Upper lobe of left lung (tissue), 6 donors: ENCODE measurements around the gene SNAPIN. TPM values are rescaled to one million over a fixed set of nuclear protein-coding genes. Genes with fewer than 3 reads are reported as not detected.

ENCODE experiments used
- ATAC-seq, 2 donors: fragments of 200-7000 bp; cut with Tn5 transposase; one replicate each; pipeline ENCODE4 v1.9.1; 2022; ENCODE audit warnings: mild to moderate bottlenecking in 2 of 2, moderate library complexity in 2 of 2; ENCODE audit not compliant: low FRiP score in 2 of 2
- DNase-seq, 2 donors: peaks; one replicate each; pipeline ENCODE4 v3.0.0-alpha.2; 2019 to 2020
- H3K27ac ChIP-seq, 4 donors: fragments of 200-600 bp; sonication (generic); one replicate each; pipeline ENCODE4 v1.5.1; 2016 to 2019
- H3K27me3 ChIP-seq, 4 donors: fragments of 200-600 bp; sonication (generic); one replicate each; pipeline ENCODE4 v1.5.1; 2017 to 2019
- H3K36me3 ChIP-seq, 4 donors: fragments of 200-600 bp; sonication (generic); one replicate each; pipeline ENCODE4 v1.5.1; 2016 to 2019
- H3K4me1 ChIP-seq, 4 donors: fragments of 200-600 bp; sonication (generic); one replicate each; pipeline ENCODE4 v1.5.1; 2018 to 2019
- H3K4me3 ChIP-seq, 4 donors: fragments of 200-600 bp; sonication (generic); one replicate each; pipeline ENCODE4 v1.5.1; 2017 to 2019; ENCODE audit warnings: mild to moderate bottlenecking in 2 of 4, moderate library complexity in 1 of 4
- H3K9me3 ChIP-seq, 4 donors: fragments of 200-600 bp; sonication (generic); one replicate each; pipeline ENCODE4 v1.5.1; 2018 to 2019
- CTCF ChIP-seq, 6 experiments: fragments of 450-650 bp in 4 of 6; fragments of 200-600 bp in 2 of 6; sonication (generic) in 2 of 6; IDR thresholded peaks; one replicate each; pipeline ENCODE4 v1.5.1; 2016 to 2019; ENCODE audit warnings: antibody characterized with exemption in 6 of 6
- EP300 ChIP-seq, 4 donors: sonication (generic); formaldehyde crosslinking; IDR thresholded peaks; one replicate each; pipeline ENCODE4 v1.5.1; 2017; ENCODE audit warnings: antibody characterized with exemption in 4 of 4, control low read depth in 2 of 4
- POLR2A ChIP-seq, 4 donors: fragments of 450-650 bp; IDR thresholded peaks; one replicate each; pipeline ENCODE4 v1.5.1; 2016 to 2017; ENCODE audit warnings: antibody characterized with exemption in 4 of 4, mild to moderate bottlenecking in 2 of 4
- POLR2AphosphoS5 ChIP-seq, 2 donors: sonication (generic); formaldehyde crosslinking; IDR thresholded peaks; one replicate each; pipeline ENCODE4 v1.5.1; 2017; ENCODE audit warnings: antibody characterized with exemption in 2 of 2
- WGBS, 2 donors: methylation state at CpG; one replicate each; pipeline ENCODE4 v1.1.5; 2017 to 2018; 5-methylcytosine and 5-hydroxymethylcytosine counted together
- total RNA-seq, 6 donors: library from RNA; depleted of rRNA in 4 of 6; stranded (reverse); fragments of >200 nt in 4 of 6; gene quantifications; one replicate each; pipeline versions ENCODE4 v1.1.0 to v1.2.1, GENCODE V29; 2016 to 2021
- donor health status: DM: no; HTN: no; CAD: no; lungs with moderate emphysema.
- donor health status: DM: no; HTN: yes; CAD: no; lungs with severe emphysema.

Gene SNAPIN
- total RNA-seq, 6 donors from 2014 or later, result 13.5 to 44.4 (median 35.2) TPM

GRCh38 chr1:153688276-153688675, 29.8 kb downstream of the SNAPIN start:
- Histone ChIP-seq H3K9me3 (no peaks in the 10 kb centered on the region), H3K27me3 (no peaks in the 10 kb centered on the region), H3K4me3 (no peak overlapping the region), H3K36me3 (peaks cover 0 to 63% (median 33%) of the 10 kb centered on the region in 4 donors), H3K27ac (peak overlapping the region in 2 of 4 donors; percentile 22 to 66), H3K4me1 (no peaks in the 10 kb centered on the region)
- WGBS, 2 donors, result 75 to 76% methylated on average over 7 of the region's 7 CpGs
- TF ChIP-seq POLR2AphosphoS5 (IDR thresholded peaks at IDR 0.05) (no peak), POLR2A (IDR thresholded peaks at IDR 0.05) (no peak)
- ATAC-seq, result no peak
- DNase-seq, result no peak

- TF ChIP-seq POLR2A (IDR thresholded peaks at IDR 0.05) (no peak), EP300 (IDR thresholded peaks at IDR 0.05) (no peak), POLR2AphosphoS5 (IDR thresholded peaks at IDR 0.05) (no peak), CTCF (IDR thresholded peaks at IDR 0.05) (no peak)
- Histone ChIP-seq H3K27me3 (no peaks in the 10 kb centered on the region), H3K9me3 (no peaks in the 10 kb centered on the region), H3K4me3 (no peak overlapping the region), H3K4me1 (no peaks in the 10 kb centered on the region), H3K36me3 (peaks cover 0 to 59% (median 31%) of the 10 kb centered on the region in 4 donors), H3K27ac (peak overlapping the region in 1 of 4 donors; percentile 66)
- DNase-seq (no peak), ATAC-seq (no peak)
- WGBS, 2 donors, result 90 to 91% methylated on average over 5 to 18 of the region's 18 CpGs
Measured at GRCh38 chr1:153688736-153689328, 30.3 kb downstream of the SNAPIN start.

- no peak for ATAC-seq
- DNase-seq, result no peak
- Histone ChIP-seq H3K27me3 (no peaks in the 10 kb centered on the region), H3K4me3 (no peak overlapping the region), H3K36me3 (peaks cover 0 to 27% (median 18%) of the 10 kb centered on the region in 4 donors), H3K9me3 (no peaks in the 10 kb centered on the region), H3K4me1 (peaks cover 4 to 16% (median 13%) of the 10 kb centered on the region in 4 donors), H3K27ac (no peak overlapping the region)
- 81% methylated on average over 4 of the region's 4 CpGs; no CpG with 5 or more reads in 1 of the 2 donors for WGBS, 2 donors
- TF ChIP-seq CTCF (IDR thresholded peaks at IDR 0.05) (no peak), POLR2AphosphoS5 (IDR thresholded peaks at IDR 0.05) (no peak), POLR2A (IDR thresholded peaks at IDR 0.05) (no peak), EP300 (IDR thresholded peaks at IDR 0.05) (no peak)
Measured at GRCh38 chr1:153693466-153693865, 35.0 kb downstream of the SNAPIN start.

- Histone ChIP-seq H3K4me1 (peaks cover 15 to 27% (median 22%) of the 10 kb centered on the region in 4 donors), H3K9me3 (no peaks in the 10 kb centered on the region), H3K36me3 (peaks cover 0 to 8% (median 3%) of the 10 kb centered on the region in 4 donors), H3K4me3 (no peak overlapping the region), H3K27me3 (no peaks in the 10 kb centered on the region), H3K27ac (peak overlapping the region; percentile 87 to 90 (median 88))
- ATAC-seq (no peak), DNase-seq (no peak)
- WGBS, 2 donors, result 87 to 88% methylated on average over 8 of the region's 8 CpGs
- TF ChIP-seq POLR2A (IDR thresholded peaks at IDR 0.05), result no peak
- TF ChIP-seq POLR2AphosphoS5 (IDR thresholded peaks at IDR 0.05), result no peak
- no peak for TF ChIP-seq CTCF (IDR thresholded peaks at IDR 0.05)
- no peak for TF ChIP-seq EP300 (IDR thresholded peaks at IDR 0.05)
Measured at GRCh38 chr1:153696741-153697140, 38.2 kb downstream of the SNAPIN start.

- H3K9me3 ChIP-seq, result no peaks in the 10 kb centered on the region
- peaks cover 15 to 27% (median 22%) of the 10 kb centered on the region in 4 donors for H3K4me1 ChIP-seq
- TF ChIP-seq CTCF (IDR thresholded peaks at IDR 0.05) (no peak), EP300 (IDR thresholded peaks at IDR 0.05) (no peak), POLR2A (IDR thresholded peaks at IDR 0.05) (peak in 2 of 4 donors; percentile 7 to 20), POLR2AphosphoS5 (IDR thresholded peaks at IDR 0.05) (peak; percentile 27 to 41)
- peak overlapping the region; percentile 87 to 90 (median 88) for H3K27ac ChIP-seq
- no peaks in the 10 kb centered on the region for H3K27me3 ChIP-seq
- ATAC-seq (peak; percentile 52 to 84), DNase-seq (peak in 1 of 2 donors; percentile 41)
- H3K36me3 ChIP-seq, result peaks cover 0 to 8% (median 3%) of the 10 kb centered on the region in 4 donors
- H3K4me3 ChIP-seq, result peak overlapping the region in 2 of 4 donors; percentile 24 to 28
- WGBS, 2 donors, result 47 to 55% methylated on average over 11 to 12 of the region's 12 CpGs
Measured at GRCh38 chr1:153697191-153698019, 38.9 kb downstream of the SNAPIN start.
